GM21447 (cell line): ENCODE measurements around the gene LILRB2.
"Not testable (repeated sequence)": the region's sequence is repeated elsewhere in the genome, so short reads cannot be mapped to it uniquely, and the experiment has no call there.

Source experiments
- ATAC-seq: cut with Tn5 transposase; IDR thresholded peaks from one replicate; pipeline ENCODE4 v1.9.1; 2021; ENCODE audit not compliant: unreplicated experiment

The LILRB2 gene

DNA sequence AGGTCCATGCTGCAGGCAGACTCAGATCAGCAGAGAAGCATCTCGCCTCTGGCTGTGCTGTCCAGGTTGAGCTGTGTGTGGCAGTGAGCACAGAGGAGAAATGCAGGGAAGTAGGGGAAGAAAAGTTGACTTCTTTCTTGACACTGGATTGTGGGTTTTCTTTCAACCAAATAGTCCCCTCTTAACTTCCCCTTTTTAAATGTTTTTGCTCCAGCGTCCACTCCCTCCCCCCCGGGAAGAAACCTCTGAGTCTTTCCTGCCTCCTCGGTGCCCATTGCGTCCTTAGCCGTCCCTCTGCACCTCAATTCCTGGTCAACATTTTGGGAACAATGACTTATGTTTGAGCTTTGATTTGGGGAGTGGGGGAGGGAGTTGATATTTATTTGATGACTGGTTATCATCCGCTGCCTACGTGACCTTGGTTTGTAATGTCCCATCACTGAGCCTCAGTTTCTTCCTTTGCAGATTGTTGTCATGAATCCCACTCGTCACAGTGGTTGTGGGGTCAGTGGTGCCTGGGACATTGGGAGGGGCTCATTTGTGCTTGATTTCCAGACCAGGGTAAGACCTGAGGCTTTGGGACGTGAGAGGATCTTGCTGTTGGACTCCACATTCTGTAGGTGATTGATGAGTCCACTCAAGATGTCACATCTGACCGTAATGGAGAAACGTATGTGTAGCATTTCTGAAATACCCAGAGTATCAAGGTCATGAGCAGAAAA, at the start of gene LILRB2:
LILRB2 (minus strand) TSS at position 104 of the 722 bp plus-strand sequence. CDS start 614 bp downstream, outside the sequence.
- no peak for ATAC-seq

DNA sequence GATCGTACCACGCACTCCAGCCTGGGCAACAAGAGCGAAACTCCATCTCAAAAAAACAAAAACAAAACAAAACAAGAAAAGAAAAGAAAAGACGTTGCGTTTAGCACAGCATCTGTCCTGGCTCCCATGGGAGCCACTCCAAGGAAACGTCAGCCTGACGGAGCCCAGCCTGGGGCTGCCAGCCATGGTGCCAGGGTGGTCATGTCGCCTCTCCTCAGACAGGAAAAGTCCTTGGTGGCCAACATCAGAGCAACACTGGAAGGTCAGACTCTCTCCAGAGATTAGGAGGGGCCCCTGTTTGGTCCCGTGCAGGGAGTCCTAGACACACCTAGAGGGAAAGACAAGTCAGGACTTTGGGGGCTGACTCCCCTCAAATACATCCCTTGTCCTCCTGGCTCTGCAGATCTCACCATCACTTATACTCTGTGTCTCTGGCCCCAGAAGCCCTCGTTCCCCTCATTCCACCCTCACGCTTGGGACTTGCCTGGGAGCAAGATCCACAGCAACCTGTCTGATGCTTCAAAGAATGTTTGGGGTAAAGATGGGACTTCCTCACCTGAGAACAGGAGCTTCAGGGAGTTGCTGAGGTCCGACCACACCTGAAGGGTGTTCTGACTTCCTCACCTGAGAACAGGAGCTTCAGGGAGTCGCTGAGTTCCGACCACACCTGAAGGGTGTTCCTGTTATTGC, 48.7 kb upstream of the LILRB2 start:
- ATAC-seq: no peak

- not testable (repeated sequence) for ATAC-seq
Measured at GRCh38 chr19:54328781-54329180, 47.9 kb upstream of the LILRB2 start.

DNA sequence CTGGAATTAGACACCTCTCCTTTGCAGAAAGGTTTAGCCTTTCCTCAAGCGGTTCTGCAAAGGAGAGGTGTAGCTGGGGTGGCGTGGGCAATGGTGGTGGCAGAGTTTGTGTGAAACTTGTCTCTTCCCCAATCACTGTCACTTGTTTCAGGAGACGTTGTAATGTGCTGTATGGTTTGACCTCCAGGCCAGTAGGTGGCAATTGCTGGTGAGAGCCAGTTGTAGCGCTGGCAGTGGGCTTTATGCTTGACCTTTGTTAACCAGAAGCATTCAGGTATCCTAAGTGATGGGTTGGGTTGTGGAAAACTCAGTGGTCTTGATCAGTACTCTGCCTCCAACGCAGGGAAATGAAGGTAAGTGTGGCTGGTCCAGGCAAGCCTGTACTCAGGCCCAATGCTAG, 44.7 kb upstream of the LILRB2 start:
- no peak for ATAC-seq

DNA sequence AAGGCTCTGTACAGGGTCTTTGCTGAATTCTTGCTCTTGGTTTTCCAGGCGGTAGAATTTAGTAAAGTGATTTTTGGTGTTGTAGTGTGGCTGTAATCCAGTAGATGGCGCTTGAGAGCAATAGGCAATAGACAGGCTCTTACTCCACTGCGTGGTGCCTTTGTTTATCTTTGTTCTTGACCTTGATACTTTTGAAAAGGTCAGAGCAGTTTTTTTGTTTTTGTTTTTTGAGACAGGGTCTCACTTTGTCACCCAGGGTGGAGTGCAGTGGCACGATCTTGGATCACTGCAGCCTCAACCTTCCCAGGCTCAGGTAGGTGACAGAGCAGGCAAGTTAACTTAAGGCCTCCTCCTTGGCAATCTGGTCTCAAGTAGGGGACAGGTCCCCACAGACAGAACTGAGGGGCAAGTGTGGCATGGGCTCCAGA, 44.3 kb upstream of the LILRB2 start:
- no peak for ATAC-seq

DNA sequence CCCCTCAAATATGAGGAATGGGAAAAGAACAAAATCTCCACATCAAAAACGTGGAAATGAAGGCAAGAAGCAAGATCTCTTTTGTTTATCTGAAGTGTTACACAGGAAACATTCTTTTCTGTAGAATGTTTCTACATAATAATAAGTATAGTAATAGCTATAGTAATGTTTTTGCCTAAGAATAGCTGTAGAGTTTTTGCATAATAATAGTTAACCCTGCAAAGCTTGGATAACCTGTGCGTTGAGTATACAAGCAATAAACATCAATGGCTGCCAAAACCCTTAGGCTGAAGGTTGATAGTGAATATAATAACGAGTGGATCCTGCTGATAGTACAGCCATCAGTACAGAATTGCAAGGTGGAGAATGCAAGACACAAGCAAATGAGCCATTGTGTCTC, 43.2 kb upstream of the LILRB2 start:
- no peak for ATAC-seq

DNA sequence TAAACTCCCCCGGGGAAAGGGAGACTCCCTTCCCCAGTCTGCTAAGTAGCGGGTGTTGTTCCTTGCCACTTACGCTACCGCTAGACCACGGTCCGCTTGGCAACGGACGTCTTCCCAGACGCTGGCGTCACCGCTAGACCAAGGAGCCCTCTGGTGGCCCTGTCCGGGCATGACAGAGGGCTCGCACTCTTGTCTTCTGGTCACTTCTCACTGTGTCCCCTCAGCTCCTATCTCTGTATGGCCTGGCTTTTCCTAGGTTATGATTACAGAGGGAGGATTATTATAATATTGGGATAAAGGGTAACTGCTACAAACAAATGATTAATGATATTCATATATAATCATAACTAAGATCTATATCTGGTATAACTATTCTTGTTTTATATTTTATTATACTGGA, 42.0 kb upstream of the LILRB2 start:
- not testable (repeated sequence) for ATAC-seq

- not testable (repeated sequence) for ATAC-seq
Measured at GRCh38 chr19:54322295-54322694, 41.4 kb upstream of the LILRB2 start.

- ATAC-seq: no peak
Measured at GRCh38 chr19:54319892-54320670, 39.2 kb upstream of the LILRB2 start.

DNA sequence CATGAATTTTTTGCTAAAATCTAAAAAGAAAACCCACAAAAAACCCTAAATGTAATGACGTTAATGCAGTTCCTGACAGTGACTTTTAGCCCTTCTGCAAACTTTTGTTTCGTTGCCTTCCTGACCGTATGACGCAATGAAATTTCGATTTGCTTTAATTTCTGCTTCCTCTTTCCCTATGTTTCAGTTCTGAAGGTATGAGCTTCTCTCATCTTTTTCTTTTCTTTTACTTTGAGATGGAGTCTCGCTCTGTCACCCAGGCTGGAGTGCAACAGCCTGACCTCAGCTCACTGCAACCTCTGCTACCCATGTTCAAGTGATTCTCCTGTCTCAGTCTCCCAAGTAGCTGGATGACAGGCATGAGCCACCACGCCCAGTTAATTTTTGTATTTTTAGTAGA, 38.1 kb upstream of the LILRB2 start:
- no peak for ATAC-seq

DNA sequence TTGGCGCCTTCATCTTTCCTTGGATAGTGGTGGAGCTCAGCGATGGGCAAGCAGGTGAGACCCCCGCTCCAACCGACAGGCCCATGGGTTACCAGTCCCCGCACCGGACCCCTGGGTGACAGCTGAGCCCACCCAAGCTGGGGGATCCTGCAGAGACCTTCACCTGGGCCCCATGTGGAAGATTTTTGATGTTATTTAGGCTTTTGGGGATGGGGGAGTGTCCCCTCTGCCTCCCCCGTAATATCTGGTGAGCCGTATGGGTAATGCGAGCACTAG, 37.0 kb upstream of the LILRB2 start:
- ATAC-seq: no peak

GRCh38 chr19:54317108-54317964, 36.4 kb upstream of the LILRB2 start:
- ATAC-seq: no peak

DNA sequence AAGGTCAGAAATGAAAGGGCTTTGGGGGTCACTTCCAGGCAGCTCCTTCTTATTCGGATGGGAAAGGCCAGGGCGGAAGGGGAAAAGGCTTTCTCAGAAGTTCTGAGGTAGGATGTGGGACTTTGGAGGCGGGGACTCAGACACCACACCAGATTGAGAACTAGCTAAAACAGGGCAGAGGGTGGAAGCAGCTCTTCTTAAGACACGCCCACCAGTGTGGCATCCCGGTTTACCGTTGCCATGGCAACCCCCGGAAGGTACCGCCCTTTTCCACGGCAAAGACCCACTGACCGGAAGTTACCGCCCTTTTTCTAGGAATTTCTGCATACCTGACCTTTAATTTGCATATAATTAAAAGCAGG, 35.8 kb upstream of the LILRB2 start:
- no peak for ATAC-seq

DNA sequence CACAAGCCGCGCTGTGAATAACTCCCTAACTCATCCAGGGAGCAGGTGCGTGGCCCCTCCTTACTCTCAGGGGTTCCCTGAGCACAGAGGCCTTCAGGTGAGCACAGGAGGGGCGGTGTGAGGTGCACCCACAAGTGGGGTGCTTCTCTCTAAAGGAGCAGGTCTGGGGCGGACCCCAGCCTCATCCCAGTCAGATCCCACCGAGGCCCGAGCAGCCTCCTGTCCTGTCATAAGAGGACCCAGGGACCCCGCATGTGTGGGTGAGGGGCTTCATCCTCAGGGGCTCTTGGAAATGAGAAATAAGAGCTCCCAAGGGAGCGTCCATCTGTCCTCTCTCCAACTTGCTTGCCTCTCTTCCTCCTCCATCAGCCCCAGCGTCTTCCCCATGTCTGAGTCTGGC, 35.0 kb upstream of the LILRB2 start:
- ATAC-seq: no peak

DNA sequence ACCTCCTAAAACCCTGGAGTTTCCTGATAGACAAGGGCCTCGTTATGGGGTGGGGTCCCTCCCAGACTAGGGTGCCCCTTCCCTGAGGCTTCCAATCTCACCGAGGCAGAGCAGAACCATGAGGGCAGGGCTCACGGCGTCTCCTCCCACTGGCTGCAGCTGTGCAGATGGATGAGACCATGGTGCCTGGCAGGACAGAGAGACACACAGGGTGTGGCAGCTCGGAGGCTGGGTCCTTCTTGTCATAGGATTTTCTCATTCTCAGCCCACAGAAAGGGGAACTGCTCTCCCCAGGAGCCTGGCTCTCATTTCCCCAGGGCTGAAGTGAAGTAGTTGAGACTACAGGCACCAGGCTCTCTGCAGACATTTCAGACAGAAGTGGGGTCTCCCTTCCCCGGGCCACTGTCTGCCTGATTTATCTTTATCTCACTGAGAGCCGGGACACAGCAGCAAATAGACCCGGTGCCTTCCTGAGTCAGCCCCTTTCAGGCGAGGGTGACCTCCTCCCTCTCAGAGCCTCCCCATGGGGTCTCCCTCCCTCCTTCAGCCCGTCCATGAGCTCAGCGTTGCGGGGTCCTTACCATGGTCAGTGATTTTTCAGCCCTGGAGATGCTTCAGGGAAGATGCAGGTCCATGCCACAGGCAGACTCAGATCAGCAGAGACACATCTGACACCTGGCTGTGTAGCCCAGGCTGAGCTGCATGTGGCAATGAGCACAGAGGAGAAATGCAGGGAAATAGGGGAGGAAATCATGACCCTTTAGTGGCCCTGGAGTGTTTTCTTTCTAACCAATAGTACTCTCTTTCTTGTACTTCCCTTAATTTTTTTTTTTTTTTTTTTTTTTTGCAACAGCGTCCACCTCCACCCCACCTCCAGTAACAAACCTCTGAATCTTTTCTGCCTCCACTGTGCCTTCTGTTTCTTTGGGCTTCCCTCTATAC, 31.8 kb upstream of the LILRB2 start, which contains the start of gene LILRA5:
LILRA5 (minus strand) TSS at position 731 of the 942 bp plus-strand sequence; CDS start at position 584, 147 bp downstream.
- ATAC-seq: no peak

GRCh38 chr19:54312011-54312410, 31.1 kb upstream of the LILRB2 start:
- ATAC-seq: no peak

DNA sequence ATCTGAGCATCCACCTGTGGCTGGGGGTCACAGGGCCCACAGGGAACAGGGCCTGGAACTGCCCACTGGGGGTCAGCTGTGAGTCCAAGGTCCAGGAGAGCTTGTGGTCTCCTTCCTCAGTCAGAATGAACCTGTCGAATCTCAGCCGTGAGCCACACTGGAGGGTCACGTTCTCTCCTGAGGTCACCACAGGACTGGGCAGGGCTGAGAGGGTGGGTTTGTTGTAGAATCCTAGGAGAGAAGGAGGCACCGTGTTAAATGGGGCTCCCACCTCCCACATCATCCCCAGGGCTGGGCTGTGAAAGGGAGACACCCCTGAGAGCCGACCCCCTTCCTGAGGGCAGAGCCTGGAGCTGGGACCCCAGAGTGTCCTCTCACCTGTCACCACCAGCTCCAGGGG, 30.6 kb upstream of the LILRB2 start:
- ATAC-seq: no peak

DNA sequence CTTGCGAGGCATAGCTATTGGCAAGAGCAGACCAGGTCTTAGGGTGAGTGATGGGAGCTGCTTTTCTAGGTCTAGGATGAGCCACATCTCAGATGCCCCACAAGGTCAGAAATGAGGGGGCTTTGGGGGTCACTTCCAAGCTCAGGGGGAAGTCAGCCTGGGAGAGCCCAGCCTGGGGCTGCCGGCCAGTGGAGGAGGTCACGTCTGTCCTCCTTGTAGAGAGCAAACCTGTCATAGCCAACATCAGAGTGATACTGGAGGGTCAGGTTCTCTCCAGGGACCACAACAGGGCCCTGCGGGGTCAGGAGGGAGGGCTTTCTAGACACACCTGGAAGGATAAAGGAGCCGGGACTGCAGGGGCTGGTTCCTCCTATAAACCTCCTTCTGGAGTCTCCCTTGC, 29.6 kb upstream of the LILRB2 start:
- no peak for ATAC-seq

- ATAC-seq: no peak
Measured at GRCh38 chr19:54309811-54310210, 28.9 kb upstream of the LILRB2 start.
